OCI-M1 (cell line): ENCODE data around the gene APOBR.
"Not testable (repeated sequence)": the region's sequence is repeated elsewhere in the genome, so short reads cannot be mapped to it uniquely, and the experiment has no call there.

Experiments used
- DNase-seq: peaks from one replicate; lab custom pipeline; 2025; lab: John Stamatoyannopoulos, UW

Gene APOBR

DNA sequence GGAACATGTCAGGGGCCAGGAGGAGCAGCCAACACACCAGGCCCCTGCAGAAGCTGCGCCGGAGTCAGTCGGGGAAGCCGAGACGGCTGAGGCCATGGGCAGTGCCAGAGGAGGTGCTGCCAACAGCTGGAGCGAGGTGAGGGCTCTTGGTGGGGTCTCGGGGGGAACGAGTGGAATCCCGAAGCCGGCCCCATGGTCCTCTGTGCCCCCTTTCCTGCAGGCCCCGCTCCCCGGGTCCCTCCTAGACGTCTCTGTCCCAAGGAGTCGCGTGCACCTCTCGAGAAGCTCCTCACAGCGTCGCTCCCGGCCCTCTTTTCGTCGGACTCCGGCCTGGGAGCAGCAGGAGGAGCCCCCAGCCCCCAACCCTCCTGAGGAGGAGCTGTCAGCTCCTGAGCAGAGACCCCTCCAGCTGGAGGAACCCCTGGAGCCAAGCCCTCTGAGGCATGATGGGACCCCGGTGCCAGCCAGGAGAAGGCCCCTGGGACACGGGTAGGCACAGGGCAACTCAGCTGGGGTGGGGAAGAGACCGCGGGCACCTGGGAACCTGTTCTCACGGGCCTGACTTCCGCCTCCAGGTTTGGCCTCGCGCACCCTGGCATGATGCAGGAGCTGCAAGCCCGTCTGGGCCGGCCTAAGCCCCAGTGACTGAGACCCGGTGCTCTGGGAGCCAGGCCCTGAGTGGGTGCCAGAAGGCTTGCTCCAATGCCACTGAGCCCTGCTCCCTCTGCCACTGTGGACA lies 3.6 kb downstream of the APOBR start:
- no peak for DNase-seq

DNA sequence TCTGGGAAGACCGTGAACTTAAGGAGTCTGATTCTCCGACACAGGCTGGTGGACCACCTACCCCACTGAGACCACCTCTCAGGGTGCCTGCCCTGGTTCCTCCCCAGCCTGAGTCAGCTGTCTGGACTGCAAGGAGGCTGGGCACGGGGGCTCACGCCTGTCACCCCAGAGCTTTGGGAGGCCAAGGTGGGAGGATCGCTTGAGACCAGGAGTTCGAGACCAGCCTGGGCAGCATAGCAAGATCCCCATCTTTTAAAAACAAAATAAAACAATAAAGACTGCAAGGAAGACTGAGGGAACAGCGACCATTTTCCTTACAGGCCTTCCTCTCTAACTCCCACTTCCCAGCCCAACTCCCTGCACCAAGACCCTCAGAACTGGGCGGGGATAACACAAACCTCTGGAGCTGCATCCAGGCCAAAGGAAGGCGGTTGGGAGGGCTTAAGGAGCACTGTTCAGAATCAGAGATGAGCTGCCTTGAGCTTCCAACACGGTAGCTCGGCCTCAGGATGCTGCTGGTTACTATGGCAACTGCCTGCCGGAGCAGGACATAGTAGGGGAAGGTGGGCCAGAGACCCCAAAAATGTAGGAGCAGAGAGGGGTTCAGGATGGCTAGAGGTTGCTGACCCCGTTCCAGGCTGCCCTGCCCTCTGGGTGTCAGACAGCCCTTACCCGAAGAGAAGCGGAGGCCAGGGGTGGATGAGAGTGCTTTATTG lies 4.4 kb downstream of the APOBR start:
- no peak for DNase-seq

DNA sequence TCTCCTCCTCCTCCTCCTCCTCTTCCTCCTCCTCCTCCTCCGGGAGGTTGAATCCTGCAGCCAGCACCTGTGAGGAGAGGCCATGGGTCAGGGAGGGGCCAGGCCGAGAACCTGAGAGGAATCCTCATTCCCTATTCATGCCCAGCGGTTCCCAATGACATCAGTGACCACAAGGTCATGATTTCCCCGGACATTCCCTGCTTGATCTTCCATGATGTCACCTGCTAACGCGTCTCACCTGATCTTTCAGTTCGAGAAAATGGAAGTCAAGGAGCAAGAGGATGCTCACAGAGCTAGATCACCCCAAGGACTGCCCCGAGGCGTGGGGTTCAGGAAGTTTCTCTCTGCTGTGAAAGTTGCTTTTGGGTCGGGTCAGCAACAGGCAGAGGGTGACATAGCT lies 5.4 kb downstream of the APOBR start:
- DNase-seq = no peak

DNA sequence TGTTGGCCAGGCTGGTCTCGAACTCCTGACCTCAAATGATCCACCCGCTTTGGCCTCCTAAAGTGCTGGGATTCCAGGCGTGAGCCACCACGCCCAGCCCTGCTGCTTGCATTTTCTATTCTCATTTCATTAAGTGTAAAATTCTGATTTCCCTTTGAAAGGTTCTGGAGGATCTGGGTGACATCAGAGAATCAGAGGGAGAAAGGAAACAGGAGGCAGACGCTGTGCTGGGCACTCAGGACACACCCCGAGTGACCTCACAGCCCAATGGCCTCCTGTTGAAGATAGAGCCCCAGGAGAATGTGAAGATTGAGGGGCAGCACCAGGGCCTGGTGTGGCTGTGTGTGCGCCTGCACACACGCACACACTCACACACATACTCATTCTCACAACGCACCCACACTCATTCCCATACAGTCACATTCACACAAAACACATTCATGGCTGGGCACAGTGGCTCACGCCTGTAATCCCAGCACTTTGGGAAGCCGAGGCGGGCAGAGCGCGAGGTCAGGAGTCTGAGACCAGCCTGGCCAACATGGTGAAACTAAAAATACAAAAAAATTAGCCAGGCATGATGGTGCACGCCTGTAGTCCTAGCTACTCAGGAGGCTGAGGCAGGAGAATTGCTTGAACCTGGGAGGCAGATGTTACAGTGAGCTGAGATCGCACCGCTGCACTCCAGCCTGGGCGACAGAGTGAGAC lies 6.2 kb downstream of the APOBR start:
- DNase-seq = not testable (repeated sequence)

DNA sequence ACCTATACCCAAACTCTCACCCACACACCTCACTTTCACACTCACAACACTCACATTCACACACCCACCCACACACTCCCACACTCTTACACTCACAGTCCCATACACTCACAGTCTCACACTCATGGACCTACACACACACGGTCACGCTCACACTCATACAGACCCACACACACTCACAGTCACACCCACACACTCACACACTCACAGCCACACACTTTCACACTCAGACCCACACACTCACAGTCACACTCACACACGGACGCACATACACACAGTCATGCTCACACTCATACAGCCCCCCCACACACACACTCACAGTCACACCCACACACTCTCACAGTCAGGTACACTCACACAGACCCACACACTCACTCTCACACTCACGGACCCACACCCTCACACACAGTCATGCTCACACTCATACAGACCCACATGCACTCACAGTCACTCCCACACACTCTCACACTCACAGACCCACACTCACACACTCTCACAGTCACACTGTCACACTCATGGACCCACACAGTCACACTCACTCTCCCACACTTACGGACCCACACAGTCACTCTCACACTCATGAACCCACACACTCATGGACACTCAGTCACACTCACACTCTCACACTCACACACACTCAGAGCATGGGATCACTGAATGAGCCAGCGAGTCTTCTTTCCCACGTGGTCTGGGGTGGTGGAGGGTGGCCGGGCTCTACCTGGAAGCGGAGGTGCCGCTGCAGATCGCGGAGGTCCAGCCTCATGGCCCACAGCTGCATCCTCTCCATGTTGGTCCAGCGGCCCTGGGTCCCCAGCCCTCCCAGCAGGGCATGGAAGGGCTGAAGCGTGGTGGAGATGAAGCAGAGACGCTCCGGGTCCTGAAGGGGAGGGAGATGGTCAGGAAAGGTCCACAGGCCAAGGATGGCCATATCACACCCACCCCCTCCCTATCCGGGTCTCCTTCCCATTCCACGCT lies 7.1 kb downstream of the APOBR start:
- no peak for DNase-seq

DNA sequence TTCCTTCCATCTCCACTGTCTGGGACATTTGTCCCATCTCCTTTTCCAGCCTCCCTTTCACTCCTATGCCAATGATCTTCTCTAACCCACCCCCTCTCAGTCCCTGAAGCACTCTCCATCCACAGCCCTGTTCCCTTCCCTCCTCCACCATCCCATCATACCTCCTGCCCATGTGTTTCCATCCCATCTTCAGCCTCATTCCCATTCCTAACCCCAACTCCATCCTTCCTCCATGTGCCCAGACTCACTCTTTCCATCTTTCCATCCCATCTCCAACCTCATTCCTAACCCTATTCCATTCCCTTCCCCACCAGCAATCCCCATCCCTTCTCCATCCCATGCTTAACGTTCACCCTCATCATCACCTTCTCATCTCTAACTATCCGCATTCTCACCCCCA lies 7.8 kb downstream of the APOBR start:
- DNase-seq = no peak

DNA sequence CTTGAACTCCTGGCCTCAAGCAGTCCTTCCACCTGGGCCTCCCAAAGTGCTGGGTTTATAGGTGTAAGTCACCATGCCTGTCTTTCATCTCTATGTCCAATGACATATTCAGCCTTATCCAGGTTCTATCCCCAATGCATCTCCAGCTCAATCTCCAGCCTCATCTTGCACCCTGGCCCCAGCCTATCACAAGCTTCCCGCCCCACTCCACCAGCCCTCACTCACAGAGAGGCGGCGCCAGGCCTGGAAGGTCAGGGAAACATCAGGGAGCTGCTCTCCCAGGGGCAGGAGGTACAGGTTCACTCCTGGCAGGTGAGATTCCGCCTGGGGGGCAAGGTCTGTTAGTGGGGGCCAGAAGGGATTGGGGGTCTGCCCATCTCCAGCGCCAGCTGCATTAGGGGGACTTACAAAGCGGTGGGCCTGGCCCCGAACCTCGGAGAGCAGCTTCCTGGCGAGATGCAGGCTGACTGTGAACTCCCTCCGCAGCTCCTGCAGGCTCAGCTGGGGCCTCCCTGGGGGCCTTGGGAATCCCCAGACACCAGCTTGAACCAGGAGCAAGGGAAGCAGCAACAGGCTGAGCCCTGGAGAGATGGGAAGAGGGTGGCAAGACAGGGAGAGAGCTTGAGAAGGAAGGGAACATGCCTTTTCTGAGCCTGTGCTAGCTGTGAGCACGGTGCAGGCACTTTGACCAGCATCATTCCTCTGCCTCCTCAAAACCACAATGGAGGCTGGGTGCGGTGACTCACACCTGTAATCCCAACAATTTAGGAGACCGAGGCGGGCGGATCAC lies 9.2 kb downstream of the APOBR start:
- no peak for DNase-seq

DNA sequence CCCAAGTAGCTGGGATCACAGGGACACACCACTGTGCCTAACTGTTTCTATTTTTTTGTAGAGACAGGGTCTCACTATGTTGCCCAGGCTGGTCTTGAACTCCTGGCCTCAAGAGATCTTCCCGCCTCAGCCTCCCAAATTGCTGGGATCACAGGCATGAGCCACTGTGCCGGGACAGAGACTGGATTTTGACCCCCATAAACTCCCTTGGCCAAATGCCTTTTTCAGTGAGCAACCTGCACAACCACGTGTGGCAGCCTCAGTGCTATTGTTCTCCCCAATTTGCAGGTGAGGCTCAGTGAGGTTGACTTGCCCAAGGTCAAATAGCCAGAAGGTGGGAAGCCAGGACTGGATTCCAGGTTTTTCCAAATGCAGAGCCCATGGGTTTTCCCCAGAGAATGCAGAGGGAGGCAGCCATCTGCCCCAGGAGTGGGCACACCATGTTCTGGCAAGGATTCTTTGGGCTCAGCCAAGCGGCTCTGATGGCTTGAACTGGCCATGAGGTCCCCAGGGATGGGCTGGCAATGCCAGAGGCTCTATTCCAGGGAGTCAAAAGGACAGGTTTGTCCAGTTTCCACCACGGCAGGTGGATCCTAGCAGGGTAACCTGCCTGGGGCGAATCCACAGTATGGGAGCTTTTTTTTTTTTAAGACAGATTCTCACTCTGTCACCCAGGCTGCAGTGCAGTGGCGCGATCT lies 10.4 kb downstream of the APOBR start:
- DNase-seq = no peak

DNA sequence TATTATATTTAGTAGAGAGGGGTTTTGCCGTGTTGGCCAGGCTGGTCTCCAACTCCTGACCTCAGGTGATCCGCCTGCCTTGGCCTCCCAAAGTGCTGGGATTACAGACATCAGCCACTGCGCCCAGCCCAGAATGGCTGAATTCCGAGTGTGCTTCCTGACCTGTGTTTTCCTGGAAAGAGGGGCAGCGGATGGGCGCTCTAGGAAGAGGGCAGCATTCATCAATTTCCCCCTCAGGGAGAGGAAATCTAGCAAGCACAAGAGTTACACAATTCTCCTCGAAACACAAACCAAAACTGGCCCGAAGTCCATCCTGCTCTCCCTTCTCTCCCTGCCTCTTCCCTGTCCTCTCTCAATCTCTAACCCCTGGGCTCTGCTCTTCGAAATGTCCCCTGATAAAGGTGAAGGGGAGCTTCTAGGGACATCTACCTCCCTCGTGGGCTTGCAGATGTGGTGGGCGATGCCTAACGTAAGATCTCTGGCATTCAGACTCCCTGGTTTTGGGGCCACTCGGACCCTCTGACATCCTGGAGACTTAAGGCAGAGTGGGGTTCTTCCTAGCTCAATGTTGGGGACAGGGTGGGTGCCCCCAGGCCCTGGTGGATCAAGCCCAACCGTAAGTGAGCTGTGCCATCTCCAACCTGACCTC lies 11.2 kb downstream of the APOBR start:
- DNase-seq = no peak

DNA sequence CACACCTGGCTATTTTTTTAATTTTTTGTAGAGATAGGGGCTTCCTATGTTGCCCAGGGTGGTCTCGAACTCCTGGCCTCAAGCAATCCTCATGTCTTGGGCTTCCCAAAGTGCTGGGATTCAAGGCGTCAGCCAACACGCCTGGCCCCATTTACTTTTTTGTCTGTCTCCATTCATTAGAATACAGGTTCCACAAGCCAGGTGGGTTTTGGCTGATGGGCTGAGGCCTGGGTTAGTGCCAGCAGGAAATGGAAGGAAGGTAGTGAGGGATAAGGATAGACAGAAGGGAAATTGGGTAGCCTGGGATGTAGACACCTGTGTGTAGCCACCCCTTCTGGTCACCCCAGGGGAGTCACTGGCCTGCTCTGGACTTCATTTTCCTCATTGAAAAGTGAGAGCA lies 16.6 kb downstream of the APOBR start:
- no peak for DNase-seq

DNA sequence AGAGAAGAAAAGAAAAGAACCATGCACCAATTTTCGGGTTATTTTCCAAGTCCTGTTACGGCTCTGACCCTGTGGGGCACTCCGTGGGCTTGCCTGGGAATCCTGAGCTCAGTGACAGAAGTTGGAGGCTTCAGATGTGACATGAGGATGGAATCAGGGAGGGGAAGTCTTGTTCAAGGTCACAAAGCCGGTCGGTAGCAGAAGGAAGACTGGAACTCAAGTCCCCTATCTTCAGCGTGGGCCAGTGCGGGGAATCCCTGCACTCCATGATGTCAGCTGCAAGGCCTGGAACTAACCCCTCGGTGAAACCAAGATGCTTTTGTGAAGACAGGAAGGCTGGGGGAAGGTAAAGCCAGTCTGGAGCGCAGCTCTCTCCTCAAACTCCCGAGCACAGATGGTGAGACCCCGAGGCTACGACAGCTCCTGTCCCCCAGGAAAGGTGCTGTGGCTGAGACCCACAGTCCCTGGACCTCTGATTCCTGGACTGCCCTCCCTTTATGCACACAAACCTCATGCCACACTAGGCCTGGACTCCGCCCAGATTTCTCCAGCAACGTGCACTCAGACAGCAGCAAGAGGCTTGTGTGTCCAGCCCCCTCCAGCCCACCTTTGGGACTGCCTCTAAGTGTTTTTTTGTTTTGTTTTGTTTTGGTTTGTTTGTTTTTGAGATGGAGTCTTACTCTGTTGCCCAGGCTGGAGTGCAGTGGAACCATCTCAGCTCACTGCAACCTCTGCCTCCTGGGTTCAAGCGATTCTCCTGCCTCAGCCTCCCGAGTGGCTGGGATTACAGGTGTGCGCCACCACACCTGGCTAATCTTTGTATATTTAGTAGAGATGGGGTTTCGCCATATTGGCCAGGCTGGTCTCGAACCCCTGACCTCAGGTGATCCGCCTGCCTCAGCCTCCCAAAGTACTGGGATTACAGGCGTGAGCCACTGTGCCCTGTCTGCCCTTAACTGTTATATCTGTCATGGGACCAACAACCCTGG lies 17.7 kb downstream of the APOBR start:
- no peak for DNase-seq

DNA sequence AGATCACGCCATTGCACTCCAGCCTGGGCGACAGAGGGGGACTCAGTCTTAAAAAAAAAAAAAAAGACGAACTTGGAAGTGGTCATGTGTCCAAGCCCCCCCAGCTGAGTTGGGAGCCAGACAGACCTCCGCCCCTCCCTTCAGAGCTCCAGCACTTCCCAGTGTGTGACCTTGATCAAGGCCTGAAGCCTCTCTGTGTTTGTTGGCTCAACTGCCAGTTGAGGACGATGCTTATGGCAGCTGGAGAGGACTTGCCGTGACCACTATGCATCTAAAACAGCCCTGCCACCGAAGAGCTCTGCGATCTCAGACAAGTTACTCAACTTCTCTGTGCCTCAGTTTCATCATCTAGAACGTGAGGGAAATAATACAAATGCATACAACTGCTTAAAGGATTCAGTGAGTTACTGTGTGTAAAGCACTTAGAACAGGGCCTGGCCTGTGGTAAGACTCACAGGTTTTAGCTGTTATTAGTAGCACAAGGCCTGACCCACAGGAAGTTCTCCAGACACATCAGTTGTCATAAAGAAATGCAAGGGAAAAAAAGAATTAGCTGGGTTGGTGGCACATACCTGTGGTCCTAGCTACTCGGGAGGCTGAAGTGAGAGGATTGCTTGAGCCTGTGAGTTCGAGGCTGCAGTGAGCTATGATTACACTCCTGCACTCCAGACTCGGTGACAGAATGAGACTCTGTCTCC lies 19.2 kb downstream of the APOBR start:
- DNase-seq = no peak

DNA sequence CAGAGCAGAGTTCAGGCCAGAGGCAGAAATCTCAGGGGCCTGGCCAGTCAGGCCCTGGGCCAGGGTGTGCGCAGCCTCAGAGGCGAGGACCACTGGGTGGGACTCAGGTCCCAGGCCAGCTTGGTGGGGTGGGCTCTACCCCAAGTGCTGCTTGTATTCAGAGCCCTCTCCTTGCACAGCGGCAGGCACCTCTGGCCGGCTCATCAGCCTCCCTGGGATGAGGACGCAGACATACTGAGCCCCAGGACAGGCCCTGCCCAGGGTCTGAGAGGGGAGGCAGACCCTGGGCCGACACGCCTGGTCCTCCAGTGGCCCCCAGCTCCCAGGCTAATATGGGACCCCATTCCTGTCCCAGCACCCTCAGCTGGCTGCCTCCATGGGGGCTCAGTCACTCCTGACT lies 19.8 kb downstream of the APOBR start:
- DNase-seq = no peak

DNA sequence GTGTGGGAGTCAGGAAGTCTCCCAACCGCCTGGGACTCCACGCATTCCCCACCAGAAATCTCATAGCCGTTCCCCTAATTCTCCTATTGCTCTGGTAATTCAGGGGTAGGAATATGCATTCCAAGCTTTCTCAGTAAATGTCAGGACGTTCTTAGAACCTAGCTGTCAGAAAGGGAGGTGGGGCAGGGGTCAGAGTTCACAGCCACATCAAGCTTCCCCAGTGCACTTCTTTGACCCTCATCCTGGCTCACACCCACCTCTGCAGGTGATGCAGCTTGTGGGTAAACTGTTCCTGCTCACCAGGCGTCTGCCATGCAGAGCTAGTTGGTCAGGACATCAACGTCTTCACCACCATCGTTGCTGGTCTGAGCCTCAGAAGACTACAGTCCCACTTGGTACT lies 26.2 kb downstream of the APOBR start:
- DNase-seq = no peak

DNA sequence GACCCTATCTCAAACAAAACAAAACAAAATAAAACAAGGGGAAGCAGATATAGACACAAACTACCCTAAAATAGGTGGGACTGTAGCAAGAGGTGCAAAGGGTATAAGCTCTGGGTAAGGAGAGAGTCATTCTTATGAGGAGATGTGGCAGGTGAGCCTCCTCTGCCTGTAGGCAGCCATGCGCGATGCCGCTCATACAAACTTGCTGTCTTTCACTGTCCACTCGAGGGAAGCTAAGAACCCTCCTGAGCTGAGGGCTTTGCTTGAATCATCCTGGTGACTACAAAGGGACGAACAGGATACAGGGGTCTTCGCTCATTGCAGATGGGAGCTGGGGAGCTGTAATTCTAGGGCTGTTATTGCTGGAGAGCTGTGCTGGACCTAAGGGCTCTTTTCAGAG lies 27.0 kb downstream of the APOBR start:
- DNase-seq = no peak

DNA sequence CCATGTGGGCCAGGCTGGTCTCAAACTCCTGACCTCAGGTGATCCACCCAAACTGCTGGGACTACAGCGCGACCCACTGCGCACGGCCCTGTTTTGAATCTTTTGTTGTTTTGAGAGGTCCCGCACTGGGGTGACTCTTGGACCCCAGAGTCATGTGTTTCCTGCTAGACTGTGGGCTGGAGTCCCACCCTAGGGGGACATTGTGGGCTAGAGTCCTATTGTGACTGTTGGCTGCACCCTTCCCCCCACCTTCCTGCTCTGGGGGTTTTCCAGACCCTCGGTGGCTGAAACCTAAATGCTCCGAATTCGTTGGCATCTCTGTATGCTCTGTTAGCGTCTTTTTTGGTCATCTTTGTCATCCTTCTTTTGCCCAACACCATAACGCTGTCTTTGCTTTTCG lies 28.3 kb downstream of the APOBR start:
- DNase-seq = no peak

DNA sequence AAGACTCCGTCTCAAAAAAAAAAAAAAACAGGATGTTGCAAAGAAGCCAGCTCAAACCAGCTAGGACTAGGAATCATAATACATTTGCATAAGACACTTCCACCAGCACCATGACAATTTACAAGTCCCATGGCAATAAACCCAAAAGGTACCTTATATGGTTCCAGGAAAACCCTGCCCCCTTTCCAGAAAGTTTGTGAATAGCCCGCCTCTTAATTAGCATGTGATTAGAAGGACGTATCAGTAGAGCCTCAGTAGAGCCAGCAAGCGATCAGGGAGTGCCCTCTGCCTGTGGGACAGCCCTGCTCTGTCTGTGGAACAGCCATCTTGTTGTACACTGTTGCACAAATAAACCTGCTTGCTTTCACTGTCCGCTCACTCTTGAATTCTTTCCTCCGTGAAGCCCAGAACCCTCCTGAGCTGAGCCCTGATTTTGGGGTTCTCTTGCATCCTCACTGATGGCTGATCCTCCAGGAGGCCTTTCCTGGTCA lies 30.3 kb downstream of the APOBR start:
- peak; percentile 74 for DNase-seq
